A549 (cell line): ENCODE results near the gene TUBB3. TPM values are rescaled to one million over a fixed set of nuclear protein-coding genes. Genes with fewer than 3 reads are reported as not detected.

Experiments used
- ATAC-seq, 2 experiments: fragments of 200-7000 bp in 1 of 2; fragments of >200 bp in 1 of 2; cut with Nextera tagmentation in 1 of 2; cut with Tn5 transposase in 1 of 2; 3 replicates each; pipeline versions ENCODE4 v1.8.0 to v1.9.1; 2018 to 2020; ENCODE audit warnings: mild to moderate bottlenecking in 1 of 2, moderate library complexity in 1 of 2
- CTCF ChIA-PET: fragments of 300-600 bp; sonication (Branson Sonifier 250); formaldehyde crosslinking; extraction: SDS; loops from one replicate; lab custom pipeline; 2021; ENCODE audit warnings: antibody characterized with exemption, inconsistent platforms; lab: Yijun Ruan, JAX
- POLR2A ChIA-PET: fragments of 350-600 bp; formaldehyde crosslinking; extraction: SDS; loops from one replicate; lab custom pipeline; 2021; ENCODE audit warnings: antibody characterized with exemption, inconsistent platforms; lab: Yijun Ruan, JAX
- DNase-seq, 2 experiments: peaks; one replicate each; pipeline versions ENCODE4 v3.0.0 to v3.0.0-alpha.2; 2011 to 2016; ENCODE audit warnings: low read depth in 1 of 2, low spot score in 1 of 2
- FAIRE-seq: peaks from 2 replicates; lab custom pipeline; 2011; peaks lifted over from hg19 to GRCh38; lab: Jason Lieb, UNC
- H3K27ac ChIP-seq, 2 experiments: fragments of >200 bp; sonication (Bioruptor Twin); formaldehyde crosslinking; 3 replicates each; pipeline ENCODE4 v1.5.1; 2016 to 2017
- H3K4me1 ChIP-seq: fragments of >200 bp; sonication (Bioruptor Twin); formaldehyde crosslinking; 3 replicates; pipeline ENCODE4 v1.6.1; 2016
- H3K4me2 ChIP-seq: fragments of >200 bp; sonication (Bioruptor Twin); formaldehyde crosslinking; 3 replicates; pipeline ENCODE4 v1.6.1; 2016
- H3K4me3 ChIP-seq: fragments of >200 bp; sonication (Bioruptor Twin); formaldehyde crosslinking; 3 replicates; pipeline ENCODE4 v1.5.1; 2016
- H3K9me3 ChIP-seq: fragments of >200 bp; sonication (Bioruptor Twin); formaldehyde crosslinking; 3 replicates; pipeline ENCODE4 v1.6.1; 2016
- CBX2 ChIP-seq: fragments of 200-600 bp; sonication (generic); IDR thresholded peaks from 2 replicates; pipeline ENCODE4 v1.6.1; 2016; ENCODE audit warnings: low read depth, mild to moderate bottlenecking, borderline replicate concordance
- CEBPB ChIP-seq, 2 experiments: fragments of >200 bp in 1 of 2; sonication (Bioruptor Twin) in 1 of 2; formaldehyde crosslinking in 1 of 2; IDR thresholded peaks; 2 replicates each; pipeline ENCODE4 v1.6.1; 2012 to 2016
- CHD2 ChIP-seq: fragments of 150-350 bp; IDR thresholded peaks from 2 replicates; pipeline ENCODE4 v1.6.1; 2014; ENCODE audit warnings: low read length; ENCODE audit not compliant: partially characterized antibody
- CHD4 ChIP-seq: fragments of 200-600 bp; sonication (generic); IDR thresholded peaks from 2 replicates; pipeline ENCODE4 v1.6.1; 2016; ENCODE audit warnings: antibody characterized with exemption, mild to moderate bottlenecking, borderline replicate concordance
- E2F6 ChIP-seq: IDR thresholded peaks from 2 replicates; pipeline ENCODE4 v1.6.1; 2012; ENCODE audit warnings: low read depth, borderline replicate concordance
- EHF ChIP-seq: fragments of 250-450 bp; sonication (Bioruptor Pico); IDR thresholded peaks from 2 replicates; pipeline ENCODE4 v1.5.0; 2020; ENCODE audit warnings: mild to moderate bottlenecking
- EHMT2 ChIP-seq: fragments of 200-600 bp; sonication (generic); IDR thresholded peaks from 2 replicates; pipeline ENCODE4 v1.6.1; 2016; ENCODE audit warnings: antibody characterized with exemption, low read depth, mild to moderate bottlenecking, moderate library complexity
- ELK1 ChIP-seq: fragments of 150-350 bp; IDR thresholded peaks from 2 replicates; pipeline ENCODE4 v1.6.1; 2014; ENCODE audit warnings: low read depth, mild to moderate bottlenecking, low read length
- EP300 ChIP-seq, 2 experiments: fragments of >200 bp; sonication (Bioruptor Twin); formaldehyde crosslinking; IDR thresholded peaks; 2 replicates in 1 of 2; 3 replicates in 1 of 2; pipeline ENCODE4 v1.6.1; 2016 to 2017
- ESRRA ChIP-seq: fragments of 150-350 bp; IDR thresholded peaks from 2 replicates; pipeline ENCODE4 v1.6.1; 2014; ENCODE audit warnings: mild to moderate bottlenecking, low read length, borderline replicate concordance
- FOSB ChIP-seq: fragments of 250-450 bp; sonication (Bioruptor Pico); IDR thresholded peaks from 2 replicates; pipeline ENCODE4 v1.5.0; 2020; ENCODE audit warnings: mild to moderate bottlenecking, moderate library complexity
- FOXS1 ChIP-seq: fragments of 250-450 bp; sonication (Bioruptor Pico); IDR thresholded peaks from 2 replicates; pipeline ENCODE4 v1.5.0; 2020; ENCODE audit warnings: mild to moderate bottlenecking, moderate library complexity
- HDAC2 ChIP-seq: fragments of 200-600 bp; sonication (generic); IDR thresholded peaks from 2 replicates; pipeline ENCODE4 v1.6.1; 2016
- HES2 ChIP-seq: fragments of >200 bp; sonication (Bioruptor Twin); formaldehyde crosslinking; IDR thresholded peaks from 2 replicates; pipeline ENCODE4 v1.6.1; 2016
- HEYL ChIP-seq: fragments of 250-450 bp; sonication (Bioruptor Pico); IDR thresholded peaks from 2 replicates; pipeline ENCODE4 v1.8.0; 2021; ENCODE audit warnings: mild to moderate bottlenecking, moderate library complexity
- HMGXB4 ChIP-seq: fragments of 250-450 bp; sonication (Bioruptor Pico); IDR thresholded peaks from 2 replicates; pipeline ENCODE4 v1.5.0; 2021; ENCODE audit warnings: mild to moderate bottlenecking, moderate library complexity, borderline replicate concordance
- HOXA7 ChIP-seq: fragments of 250-450 bp; sonication (Bioruptor Pico); IDR thresholded peaks from 2 replicates; pipeline ENCODE4 v1.5.0; 2020; ENCODE audit warnings: mild to moderate bottlenecking, moderate library complexity
- HOXB13 ChIP-seq: fragments of 250-450 bp; sonication (Bioruptor Pico); IDR thresholded peaks from 2 replicates; pipeline ENCODE4 v1.5.0; 2020; ENCODE audit warnings: low read depth, mild to moderate bottlenecking, moderate library complexity
- HOXB5 ChIP-seq: fragments of 250-450 bp; sonication (Bioruptor Pico); IDR thresholded peaks from 2 replicates; pipeline ENCODE4 v1.5.0; 2020; ENCODE audit warnings: mild to moderate bottlenecking, moderate library complexity
- JUN ChIP-seq, 2 experiments: fragments of >200 bp; sonication (Bioruptor Twin); formaldehyde crosslinking; IDR thresholded peaks; 2 replicates in 1 of 2; 3 replicates in 1 of 2; pipeline ENCODE4 v1.6.1; 2016 to 2017
- KDM1A ChIP-seq: fragments of 200-600 bp; sonication (generic); IDR thresholded peaks from 2 replicates; pipeline ENCODE4 v1.6.1; 2016; ENCODE audit warnings: low read depth, mild to moderate bottlenecking
- MAFK ChIP-seq: fragments of 450-650 bp; IDR thresholded peaks from 2 replicates; pipeline ENCODE4 v1.6.1; 2014; ENCODE audit not compliant: partially characterized antibody
- MAZ ChIP-seq: fragments of 150-350 bp; IDR thresholded peaks from 2 replicates; pipeline ENCODE4 v1.6.1; 2014; ENCODE audit warnings: antibody characterized with exemption, low read depth, low read length, borderline replicate concordance
- MYC ChIP-seq: IDR thresholded peaks from 2 replicates; pipeline ENCODE4 v1.6.1; 2012; ENCODE audit warnings: mild to moderate bottlenecking, inconsistent platforms, low read length, improper control_type of control experiment, borderline replicate concordance
- NR3C1 ChIP-seq: fragments of >200 bp; sonication (Bioruptor Twin); formaldehyde crosslinking; IDR thresholded peaks from 3 replicates; pipeline ENCODE4 v1.6.1; 2017
- PBX3 ChIP-seq: IDR thresholded peaks from 2 replicates; pipeline ENCODE4 v1.6.1; 2012
- PHF8 ChIP-seq: fragments of 200-600 bp; sonication (generic); IDR thresholded peaks from 2 replicates; pipeline ENCODE4 v1.6.1; 2016; ENCODE audit warnings: low read depth, mild to moderate bottlenecking, antibody characterized with exemption, moderate library complexity, borderline replicate concordance
- POLR2AphosphoS2 ChIP-seq: conservative IDR thresholded peaks from 2 replicates; pipeline ENCODE4 v1.6.1; 2012; ENCODE audit warnings: low read length, improper control_type of control experiment, inconsistent platforms
- RAD21 ChIP-seq, 2 experiments: fragments of >200 bp in 1 of 2; sonication (Bioruptor Twin) in 1 of 2; formaldehyde crosslinking in 1 of 2; IDR thresholded peaks in 1 of 2; conservative IDR thresholded peaks in 1 of 2; 2 replicates in 1 of 2; 3 replicates in 1 of 2; pipeline ENCODE4 v1.6.1; 2012 to 2018; ENCODE audit warnings: inconsistent platforms in 1 of 2
- RARB ChIP-seq: fragments of 250-450 bp; sonication (Bioruptor Pico); IDR thresholded peaks from 2 replicates; pipeline ENCODE4 v1.8.0; 2021; ENCODE audit warnings: mild to moderate bottlenecking, moderate library complexity
- RCOR1 ChIP-seq: fragments of 150-350 bp; IDR thresholded peaks from 2 replicates; pipeline ENCODE4 v1.6.1; 2014; ENCODE audit warnings: antibody characterized with exemption, low read length, low read depth
- RFX5 ChIP-seq: fragments of 450-650 bp; IDR thresholded peaks from 2 replicates; pipeline ENCODE4 v1.7.1; 2014; ENCODE audit warnings: antibody characterized with exemption, mild to moderate bottlenecking, moderate library complexity
- RNF2 ChIP-seq: fragments of 200-600 bp; sonication (generic); IDR thresholded peaks from 2 replicates; pipeline ENCODE4 v1.6.1; 2016; ENCODE audit warnings: low read depth, mild to moderate bottlenecking, antibody characterized with exemption, moderate library complexity, borderline replicate concordance
- SREBF2 ChIP-seq: fragments of 450-650 bp; IDR thresholded peaks from 2 replicates; pipeline ENCODE4 v1.6.1; 2014; ENCODE audit warnings: mild to moderate bottlenecking, moderate library complexity
- TP53 ChIP-seq: fragments of 250-450 bp; sonication (Bioruptor Pico); IDR thresholded peaks from 2 replicates; pipeline ENCODE4 v1.5.0; 2021; ENCODE audit warnings: mild to moderate bottlenecking, moderate library complexity
- USF2 ChIP-seq: fragments of 450-650 bp; IDR thresholded peaks from 2 replicates; pipeline ENCODE4 v1.6.1; 2014; ENCODE audit warnings: antibody characterized with exemption
- ZC3H11A ChIP-seq: fragments of 450-650 bp; IDR thresholded peaks from 2 replicates; pipeline ENCODE4 v1.6.1; 2014; ENCODE audit warnings: antibody characterized with exemption, mild to moderate bottlenecking
- ZFP36 ChIP-seq: fragments of 450-650 bp; IDR thresholded peaks from 2 replicates; pipeline ENCODE4 v1.6.1; 2014; ENCODE audit warnings: borderline replicate concordance; ENCODE audit not compliant: partially characterized antibody
- WGBS: methylation state at CpG from one replicate; pipeline ENCODE4 v1.1.6; 2017; ENCODE audit errors: missing lambda C conversion rate; 5-methylcytosine and 5-hydroxymethylcytosine counted together
- polyA plus RNA-seq, 4 experiments: library from polyadenylated mRNA; depleted of rRNA in 3 of 4; stranded (reverse); fragments of >200 nt; fragmentation: RNase III in 1 of 4; extraction: RNeasy Plus Mini Kit Qiagen cat#74134 plus additional on column Dnase treatment in 1 of 4; gene quantifications; 2 replicates in 3 of 4; 3 replicates in 1 of 4; pipeline ENCODE4 v1.2.3, GENCODE V29; 2011 to 2017

The TUBB3 gene
- polyA plus RNA-seq, 2 of the 4 experiments (the other 2 are of a cell fraction), result 48.9 to 163 TPM

GRCh38 chr16:89922477-89922883, 662 bp upstream of the TUBB3 start:
- Histone ChIP-seq H3K9me3 (no peaks in the 10 kb centered on the region), H3K4me1 (peaks cover 55% of the 10 kb centered on the region), H3K4me3 (peak overlapping the region; percentile 83), H3K4me2 (peak overlapping the region; percentile 96), H3K27ac (peak overlapping the region; percentile 98 to 99)
- ATAC-seq (peak; percentile 26 to 44), DNase-seq (peak; percentile 83 to 93), FAIRE-seq (no peak)
- ChIA-PET CTCF (interaction anchor here (0.7 to 11.8 kb wide), 8 partner anchors 11 to 163 kb away, joined by 3 to 109 read pairs (median 4); no protein-coding TSS in a partner anchor), POLR2A (interaction anchor here (0.6 to 3.1 kb wide), 16 partner anchors 12 to 236 kb away, joined by 3 to 34 read pairs (median 5); partner anchors contain the start of genes CDK10, DEF8, TCF25 and VPS9D1)
- WGBS, result 0% methylated on average over 5 of the region's 31 CpGs
- no peak for TF ChIP-seq HMGXB4 (CRISPR knock-in tag)
- no peak for TF ChIP-seq EHMT2
- no peak for TF ChIP-seq NR3C1
- 0 out of 2 replicates have a peak, but pooled peaks have one; percentile 17 for TF ChIP-seq POLR2AphosphoS2
- TF ChIP-seq E2F6, result no peak
- no peak for TF ChIP-seq CBX2
- TF ChIP-seq KDM1A, result no peak
- no peak for TF ChIP-seq RNF2
- TF ChIP-seq ZFP36, result no peak
- TF ChIP-seq CEBPB (IDR thresholded peaks at IDR 0.05), result no peak
- TF ChIP-seq ZC3H11A, result no peak
- no peak for TF ChIP-seq FOXS1 (CRISPR knock-in tag)
- TF ChIP-seq MAFK, result no peak
- no peak for TF ChIP-seq HOXB13 (CRISPR knock-in tag)
- peak; percentile 31; the same call in 1 of the 2 replicates for TF ChIP-seq PHF8
- no peak for TF ChIP-seq PBX3
- TF ChIP-seq HES2, result no peak
- no peak for TF ChIP-seq RFX5
- no peak for TF ChIP-seq FOSB (CRISPR knock-in tag)
- peak; percentile 41 for TF ChIP-seq CHD2
- TF ChIP-seq RCOR1, result no peak
- no peak for TF ChIP-seq MAZ
- TF ChIP-seq EHF (CRISPR knock-in tag), result no peak
- TF ChIP-seq SREBF2, result no peak
- TF ChIP-seq HOXB5 (CRISPR knock-in tag), result no peak
- TF ChIP-seq USF2, result no peak
- no peak for TF ChIP-seq MYC
- TF ChIP-seq JUN (IDR thresholded peaks at IDR 0.05), result no peak; a peak in 2 of 5 replicates
- TF ChIP-seq ESRRA, result no peak
- no peak for TF ChIP-seq CHD4
- no peak for TF ChIP-seq TP53 (CRISPR knock-in tag)
- no peak for TF ChIP-seq RARB (CRISPR knock-in tag)
- no peak for TF ChIP-seq HDAC2
- no peak for TF ChIP-seq ELK1
- no peak for TF ChIP-seq HEYL
- TF ChIP-seq RAD21 (conservative IDR thresholded peaks at IDR 0.05 in 1 of 2, IDR thresholded peaks at IDR 0.05 in 1 of 2), result no peak
- TF ChIP-seq HOXA7 (CRISPR knock-in tag), result no peak
- TF ChIP-seq EP300 (IDR thresholded peaks at IDR 0.05), result peak in 1 of 2 experiments; percentile 3; a peak in 1 of 5 replicates
